OCI-LY3 (cell line): ENCODE data around the gene GRM8.

ENCODE experiments used
- EZH2phosphoT487 ChIP-seq: fragments of 200-600 bp; shearing (Covaris generic); IDR thresholded peaks from 2 replicates; pipeline ENCODE4 v1.6.1; 2018; ENCODE audit warnings: antibody characterized with exemption, mixed run types, low read depth
- TF ChIP-seq, protein P1 (sequence below): fragments of 200-600, 300-600 bp; sonication (generic); IDR thresholded peaks from 2 replicates; pipeline ENCODE4 v1.5.1; 2014; ENCODE audit warnings: antibody characterized with exemption, low read length, low read depth

DNA sequence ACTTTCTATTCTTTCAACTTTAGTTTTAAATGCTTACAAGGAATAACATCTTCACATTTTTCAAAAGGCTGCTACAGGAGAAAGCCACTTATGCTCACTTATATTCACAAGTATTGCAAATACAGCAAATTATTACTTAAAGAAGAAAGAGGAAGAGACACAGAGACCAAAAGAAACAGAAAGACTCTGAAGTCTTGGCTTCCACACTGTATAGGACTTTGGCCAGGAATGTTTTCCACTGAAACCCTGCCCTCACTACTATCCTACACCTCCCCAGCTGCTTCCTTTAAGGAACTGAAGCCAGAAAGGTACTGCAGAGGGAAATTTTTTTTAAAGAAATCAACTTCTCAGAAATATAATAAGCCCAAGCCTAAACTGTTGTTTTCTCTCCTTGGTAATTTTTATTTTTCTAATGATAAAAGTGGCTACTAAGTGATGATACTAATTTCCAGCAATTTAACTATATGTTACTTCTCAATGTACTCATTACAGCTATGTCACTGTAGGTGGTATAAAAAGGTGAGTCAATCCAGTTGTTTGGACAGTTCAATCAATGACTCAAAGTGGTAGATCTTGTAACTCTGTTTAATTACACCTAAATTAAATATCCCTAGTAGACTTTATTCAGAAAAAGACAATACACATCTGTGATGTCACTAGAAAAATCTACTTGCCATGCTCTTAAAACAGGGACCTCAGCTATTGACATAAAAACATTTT lies 231.6 kb downstream of the GRM8 start:
- TF ChIP-seq, protein P1, sequence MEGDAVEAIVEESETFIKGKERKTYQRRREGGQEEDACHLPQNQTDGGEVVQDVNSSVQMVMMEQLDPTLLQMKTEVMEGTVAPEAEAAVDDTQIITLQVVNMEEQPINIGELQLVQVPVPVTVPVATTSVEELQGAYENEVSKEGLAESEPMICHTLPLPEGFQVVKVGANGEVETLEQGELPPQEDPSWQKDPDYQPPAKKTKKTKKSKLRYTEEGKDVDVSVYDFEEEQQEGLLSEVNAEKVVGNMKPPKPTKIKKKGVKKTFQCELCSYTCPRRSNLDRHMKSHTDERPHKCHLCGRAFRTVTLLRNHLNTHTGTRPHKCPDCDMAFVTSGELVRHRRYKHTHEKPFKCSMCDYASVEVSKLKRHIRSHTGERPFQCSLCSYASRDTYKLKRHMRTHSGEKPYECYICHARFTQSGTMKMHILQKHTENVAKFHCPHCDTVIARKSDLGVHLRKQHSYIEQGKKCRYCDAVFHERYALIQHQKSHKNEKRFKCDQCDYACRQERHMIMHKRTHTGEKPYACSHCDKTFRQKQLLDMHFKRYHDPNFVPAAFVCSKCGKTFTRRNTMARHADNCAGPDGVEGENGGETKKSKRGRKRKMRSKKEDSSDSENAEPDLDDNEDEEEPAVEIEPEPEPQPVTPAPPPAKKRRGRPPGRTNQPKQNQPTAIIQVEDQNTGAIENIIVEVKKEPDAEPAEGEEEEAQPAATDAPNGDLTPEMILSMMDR = no peak
- TF ChIP-seq EZH2phosphoT487 = no peak
